ENCODE results near the gene ELOA. TPM values are rescaled to one million over a fixed set of nuclear protein-coding genes. Genes with fewer than 3 reads are reported as not detected.
"Not testable (repeated sequence)": the region's sequence is repeated elsewhere in the genome, so short reads cannot be mapped to it uniquely, and the experiment has no call there.

The ELOA gene
- total RNA-seq, 1 experiment from 2014 or later, result 69.8 TPM

DNA sequence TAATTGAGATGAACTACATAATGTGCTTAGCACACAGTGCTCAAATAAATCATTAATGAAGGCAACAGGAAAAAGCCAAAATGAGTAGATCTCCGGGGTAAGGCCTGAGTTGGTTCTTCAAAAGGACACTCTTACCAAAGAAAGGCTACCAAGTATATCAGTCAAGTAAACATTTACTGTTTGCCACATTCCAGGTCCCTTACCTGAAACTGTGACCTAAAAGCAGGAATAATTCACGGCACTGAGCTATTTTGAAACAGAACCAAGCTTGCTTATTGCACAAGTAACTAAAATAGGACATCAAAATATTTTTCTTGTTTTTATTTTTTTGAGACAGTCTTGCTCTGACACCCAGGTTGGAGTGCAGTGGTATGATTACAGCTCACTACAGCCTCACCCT lies 32.9 kb downstream of the ELOA start:
- intact Hi-C loops (cut with micrococcal nuclease; ENCODE audit: unreplicated experiment), result no loop called here
- BruUV-seq (replicated peaks), result no TSS peak
- no peak overlapping the region for H3K4me3 ChIP-seq (ENCODE audit: low read depth, low read length, poor library complexity, severe bottlenecking)
- DNase-seq (ENCODE audit: low spot score), result no peak
- TF ChIP-seq, protein P1, sequence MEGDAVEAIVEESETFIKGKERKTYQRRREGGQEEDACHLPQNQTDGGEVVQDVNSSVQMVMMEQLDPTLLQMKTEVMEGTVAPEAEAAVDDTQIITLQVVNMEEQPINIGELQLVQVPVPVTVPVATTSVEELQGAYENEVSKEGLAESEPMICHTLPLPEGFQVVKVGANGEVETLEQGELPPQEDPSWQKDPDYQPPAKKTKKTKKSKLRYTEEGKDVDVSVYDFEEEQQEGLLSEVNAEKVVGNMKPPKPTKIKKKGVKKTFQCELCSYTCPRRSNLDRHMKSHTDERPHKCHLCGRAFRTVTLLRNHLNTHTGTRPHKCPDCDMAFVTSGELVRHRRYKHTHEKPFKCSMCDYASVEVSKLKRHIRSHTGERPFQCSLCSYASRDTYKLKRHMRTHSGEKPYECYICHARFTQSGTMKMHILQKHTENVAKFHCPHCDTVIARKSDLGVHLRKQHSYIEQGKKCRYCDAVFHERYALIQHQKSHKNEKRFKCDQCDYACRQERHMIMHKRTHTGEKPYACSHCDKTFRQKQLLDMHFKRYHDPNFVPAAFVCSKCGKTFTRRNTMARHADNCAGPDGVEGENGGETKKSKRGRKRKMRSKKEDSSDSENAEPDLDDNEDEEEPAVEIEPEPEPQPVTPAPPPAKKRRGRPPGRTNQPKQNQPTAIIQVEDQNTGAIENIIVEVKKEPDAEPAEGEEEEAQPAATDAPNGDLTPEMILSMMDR (conservative IDR thresholded peaks at IDR 0.05; ENCODE audit: low read depth, low read length), result no peak
- no peak for TF ChIP-seq EZH2 (IDR thresholded peaks at IDR 0.05; ENCODE audit: borderline replicate concordance, low read depth, low read length, poor library complexity, severe bottlenecking)
- peaks cover 11% of the 10 kb centered on the region for H3K36me3 ChIP-seq (ENCODE audit: insufficient read depth, low read length, poor library complexity, severe bottlenecking)
- no peaks in the 10 kb centered on the region for H3K9me3 ChIP-seq (ENCODE audit: low read depth, low read length, poor library complexity, severe bottlenecking)
- CTCF ChIA-PET, result interaction anchor here (0.6 kb wide), 1 partner anchor 10 kb away, joined by 7 read pairs; no protein-coding TSS in a partner anchor
- H3K27me3 ChIP-seq (replicated peaks; ENCODE audit: insufficient read depth, low read depth, low read length, poor library complexity), result no peaks in the 10 kb centered on the region
- POLR2A ChIA-PET (ENCODE audit: low non-redundant PET), result no interaction called here
- peaks cover 13% of the 10 kb centered on the region for H3K4me1 ChIP-seq (ENCODE audit: insufficient read depth, low read length, poor library complexity, severe bottlenecking)
- H3K27ac ChIP-seq (ENCODE audit: low read depth, low read length, poor library complexity, severe bottlenecking), result no peak overlapping the region

- Histone ChIP-seq H3K4me1 (ENCODE audit: insufficient read depth, low read length, poor library complexity, severe bottlenecking) (peaks cover 13% of the 10 kb centered on the region), H3K27me3 (replicated peaks; ENCODE audit: insufficient read depth, low read depth, low read length, poor library complexity) (no peaks in the 10 kb centered on the region), H3K9me3 (ENCODE audit: low read depth, low read length, poor library complexity, severe bottlenecking) (no peaks in the 10 kb centered on the region), H3K27ac (ENCODE audit: low read depth, low read length, poor library complexity, severe bottlenecking) (peak within 1 kb of the TSS; percentile 86), H3K4me3 (ENCODE audit: low read depth, low read length, poor library complexity, severe bottlenecking) (peak within 1 kb of the TSS; percentile 74), H3K36me3 (ENCODE audit: insufficient read depth, low read length, poor library complexity, severe bottlenecking) (peaks cover 14% of the 10 kb centered on the region)
- peak; percentile 91 for DNase-seq (ENCODE audit: low spot score)
- ChIA-PET POLR2A (ENCODE audit: low non-redundant PET) (interaction anchor here (0.6 kb wide), 2 partner anchors 247 to 410 kb away, joined by 3 to 6 read pairs; partner anchors contain the start of gene E2F2), CTCF (interaction anchor here (0.6 to 0.9 kb wide), 6 partner anchors 22 to 141 kb away, joined by 3 to 5 read pairs (median 3); partner anchors contain the start of gene GALE)
- no TSS peak for BruUV-seq (replicated peaks)
- no peak for TF ChIP-seq EZH2 (IDR thresholded peaks at IDR 0.05; ENCODE audit: borderline replicate concordance, low read depth, low read length, poor library complexity, severe bottlenecking)
- TF ChIP-seq, protein P1 (conservative IDR thresholded peaks at IDR 0.05; ENCODE audit: low read depth, low read length), result no peak
- intact Hi-C loops (cut with micrococcal nuclease; ENCODE audit: unreplicated experiment), result no loop called here
Measured at GRCh38 chr1:23777979-23778814, 34.9 kb downstream of the ELOA start, which contains the start of gene PITHD1. Gene PITHD1 (plus strand): TSS chr1:23778418. CDS start chr1:23778516, 98 bp downstream.

- peaks cover 13% of the 10 kb centered on the region for H3K4me1 ChIP-seq (ENCODE audit: insufficient read depth, low read length, poor library complexity, severe bottlenecking)
- TF ChIP-seq EZH2 (IDR thresholded peaks at IDR 0.05; ENCODE audit: borderline replicate concordance, low read depth, low read length, poor library complexity, severe bottlenecking), result no peak
- TF ChIP-seq, protein P1 (conservative IDR thresholded peaks at IDR 0.05; ENCODE audit: low read depth, low read length), result no peak
- no peaks in the 10 kb centered on the region for H3K9me3 ChIP-seq (ENCODE audit: low read depth, low read length, poor library complexity, severe bottlenecking)
- CTCF ChIA-PET, result interaction anchor here (0.6 kb wide), 1 partner anchor 271 kb away, joined by 3 read pairs; no protein-coding TSS in a partner anchor
- peak; percentile 54 for DNase-seq (ENCODE audit: low spot score)
- no TSS peak for BruUV-seq (replicated peaks)
- POLR2A ChIA-PET (ENCODE audit: low non-redundant PET), result no interaction called here
- H3K36me3 ChIP-seq (ENCODE audit: insufficient read depth, low read length, poor library complexity, severe bottlenecking), result peaks cover 20% of the 10 kb centered on the region
- peak overlapping the region; percentile 74 for H3K4me3 ChIP-seq (ENCODE audit: low read depth, low read length, poor library complexity, severe bottlenecking)
- peak overlapping the region; percentile 1 for H3K27ac ChIP-seq (ENCODE audit: low read depth, low read length, poor library complexity, severe bottlenecking)
- intact Hi-C loops (cut with micrococcal nuclease; ENCODE audit: unreplicated experiment), result no loop called here
- H3K27me3 ChIP-seq (replicated peaks; ENCODE audit: insufficient read depth, low read depth, low read length, poor library complexity), result no peaks in the 10 kb centered on the region
Measured at GRCh38 chr1:23779826-23780371, 36.6 kb downstream of the ELOA start.

DNA sequence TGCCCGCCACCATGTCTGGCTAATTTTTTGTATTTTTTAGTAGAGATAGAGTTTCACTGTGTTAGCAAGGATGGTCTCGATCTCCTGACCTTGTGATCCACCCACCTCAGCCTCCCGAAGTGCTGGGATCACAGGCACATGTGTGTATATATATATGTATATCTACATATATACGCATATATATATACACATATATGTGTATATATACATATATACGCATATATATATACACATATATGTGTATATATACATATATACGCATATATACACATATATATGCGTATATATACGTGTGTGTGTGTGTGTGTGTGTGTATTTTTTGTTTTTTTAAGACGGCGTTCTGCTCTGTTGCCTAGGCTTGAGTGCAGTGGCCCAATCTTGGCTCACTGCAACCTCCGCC lies 39.9 kb downstream of the ELOA start:
- POLR2A ChIA-PET (ENCODE audit: low non-redundant PET); H3K9me3 ChIP-seq (ENCODE audit: low read depth, low read length, poor library complexity, severe bottlenecking); CTCF ChIA-PET; BruUV-seq (replicated peaks); H3K27ac ChIP-seq (ENCODE audit: low read depth, low read length, poor library complexity, severe bottlenecking); intact Hi-C loops (cut with micrococcal nuclease; ENCODE audit: unreplicated experiment); H3K4me3 ChIP-seq (ENCODE audit: low read depth, low read length, poor library complexity, severe bottlenecking); DNase-seq (ENCODE audit: low spot score); H3K27me3 ChIP-seq (replicated peaks; ENCODE audit: insufficient read depth, low read depth, low read length, poor library complexity): not testable (repeated sequence)
- peaks cover 44% of the 10 kb centered on the region for H3K36me3 ChIP-seq (ENCODE audit: insufficient read depth, low read length, poor library complexity, severe bottlenecking)
- peaks cover 13% of the 10 kb centered on the region for H3K4me1 ChIP-seq (ENCODE audit: insufficient read depth, low read length, poor library complexity, severe bottlenecking)

All from A673 (cell line).